Measurements from ENCODE around the gene SLCO2A1.

GRCh38 chr3:133890037-133890436, 139.7 kb downstream of the SLCO2A1 start:
- no peak for TF ChIP-seq POLR2A (IDR thresholded peaks at IDR 0.05)
- no peak for TF ChIP-seq CTCF (IDR thresholded peaks at IDR 0.05)

Data from lower leg skin (tissue), 3 donors.